OCI-LY7 (cell line): ENCODE measurements around the gene ANKRD44. TPM values are rescaled to one million over a fixed set of nuclear protein-coding genes. Genes with fewer than 3 reads are reported as not detected.
"Not testable (repeated sequence)": the region's sequence is repeated elsewhere in the genome, so short reads cannot be mapped to it uniquely, and the experiment has no call there.

Experiments used
- BruUV-seq: library from RNA; stranded (reverse); fragments of 400-500 nt; replicated peaks from 2 replicates; lab custom pipeline; 2021; lab: Mats Ljungman, UMichigan
- CTCF ChIA-PET: fragments of 300-600 bp; sonication (Branson Sonifier 250); formaldehyde crosslinking; loops from one replicate; lab custom pipeline; 2022; ENCODE audit warnings: antibody characterized with exemption; ENCODE audit not compliant: unreplicated experiment; lab: Charles Lee
- POLR2A ChIA-PET: fragments of 300-600 bp; sonication (Branson Sonifier 250); formaldehyde crosslinking; loops from one replicate; lab custom pipeline; 2022; ENCODE audit warnings: antibody characterized with exemption; lab: Charles Lee
- DNase-seq: peaks from one replicate; pipeline ENCODE4 v3.0.0-alpha.2; 2015; ENCODE audit warnings: low spot score
- H2AFZ ChIP-seq: fragments of 200-600 bp; sonication (generic), shearing (Covaris generic); 2 replicates; pipeline ENCODE4 v1.6.1; 2014; ENCODE audit warnings: mild to moderate bottlenecking, antibody characterized with exemption, low read length, moderate library complexity
- H3K27ac ChIP-seq: fragments of 200-600 bp; sonication (generic); 2 replicates; pipeline ENCODE4 v1.5.1; 2014; ENCODE audit warnings: mixed run types, low read depth, mild to moderate bottlenecking, moderate library complexity, low read length, inconsistent platforms; ENCODE audit not compliant: poor library complexity, severe bottlenecking
- H3K36me3 ChIP-seq: fragments of 200-600 bp; sonication (generic); 2 replicates; pipeline ENCODE4 v1.6.1; 2014; ENCODE audit warnings: mild to moderate bottlenecking, antibody characterized with exemption, low read length, moderate library complexity, mixed read lengths; ENCODE audit not compliant: insufficient read depth
- H3K4me1 ChIP-seq: fragments of 200-600 bp; sonication (generic); 2 replicates; pipeline ENCODE4 v1.5.1; 2014; ENCODE audit warnings: mild to moderate bottlenecking, low read length; ENCODE audit not compliant: insufficient read depth, poor library complexity, severe bottlenecking
- H3K4me2 ChIP-seq: fragments of 200-600 bp; sonication (generic); 2 replicates; pipeline ENCODE4 v1.6.1; 2014; ENCODE audit warnings: mild to moderate bottlenecking, low read length
- H3K4me3 ChIP-seq: fragments of 200-600 bp; sonication (generic); 2 replicates; pipeline ENCODE4 v1.5.1; 2014; ENCODE audit warnings: mild to moderate bottlenecking, low read depth, low read length; ENCODE audit not compliant: poor library complexity, severe bottlenecking
- H3K79me2 ChIP-seq: fragments of 200-600 bp; sonication (generic); 2 replicates; pipeline ENCODE4 v1.6.1; 2016; ENCODE audit warnings: low read depth, mild to moderate bottlenecking, low read length, moderate library complexity, mixed read lengths; ENCODE audit not compliant: insufficient read depth
- H3K9me2 ChIP-seq: fragments of 200-600 bp; sonication (generic); 2 replicates; pipeline ENCODE4 v1.6.1; 2016; ENCODE audit warnings: mild to moderate bottlenecking, low read length, mixed read lengths; ENCODE audit not compliant: insufficient read depth
- H3K9me3 ChIP-seq: fragments of 200-600 bp; sonication (generic); 2 replicates; pipeline ENCODE4 v1.6.1; 2014; ENCODE audit warnings: mild to moderate bottlenecking, mixed run types, low read length, mixed read lengths
- H4K20me1 ChIP-seq: fragments of 200-600 bp; sonication (generic); 2 replicates; pipeline ENCODE4 v1.6.1; 2014; ENCODE audit warnings: mild to moderate bottlenecking, antibody characterized with exemption, low read length, moderate library complexity, mixed read lengths; ENCODE audit not compliant: insufficient read depth
- CTCF ChIP-seq: fragments of 200-600 bp; sonication (generic); conservative IDR thresholded peaks from 2 replicates; pipeline ENCODE4 v1.5.1; 2014; ENCODE audit warnings: mild to moderate bottlenecking, antibody characterized with exemption, low read length, moderate library complexity, mixed read lengths
- EZH2phosphoT487 ChIP-seq: fragments of 200-600 bp; sonication (generic); IDR thresholded peaks from 2 replicates; pipeline ENCODE4 v1.6.1; 2018; ENCODE audit warnings: low read depth, borderline replicate concordance, mild to moderate bottlenecking, mixed run types, antibody characterized with exemption, low read length, moderate library complexity, mixed read lengths
- intact Hi-C: fragments of 100-400 bp; cut with micrococcal nuclease; formaldehyde crosslinking; loops from one replicate; pipeline ENCODE4 v1.10.0; 2022; ENCODE audit not compliant: unreplicated experiment
- total RNA-seq, 2 experiments: library from RNA; depleted of rRNA in 1 of 2; stranded (reverse); fragments of >200 nt in 1 of 2; shearing (Covaris generic) in 1 of 2; gene quantifications; 2 replicates each; pipeline ENCODE4 v1.2.3, GENCODE V29; 2014 to 2022

ANKRD44 gene
- total RNA-seq, 2 experiments from 2014 or later, result 69.4 to 73.7 TPM

- POLR2A ChIA-PET, result interaction anchor here (0.6 to 1.5 kb wide), 4 partner anchors 8 to 711 kb away, joined by 3 to 4 read pairs (median 4); no protein-coding TSS in a partner anchor
- Histone ChIP-seq H4K20me1 (no peaks in the 10 kb centered on the region), H3K4me2 (no peak overlapping the region), H2AFZ (no peak overlapping the region), H3K36me3 (peaks cover 15% of the 10 kb centered on the region; the same call in 1 of the 2 replicates), H3K79me2 (no peaks in the 10 kb centered on the region), H3K9me2 (no peaks in the 10 kb centered on the region), H3K27ac (no peak overlapping the region), H3K4me3 (no peak overlapping the region), H3K9me3 (no peaks in the 10 kb centered on the region), H3K4me1 (peaks cover 5% of the 10 kb centered on the region)
- DNase-seq, result peak; percentile 19
- intact Hi-C loops, result loop anchor here (5.0 kb wide), 1 partner anchor 101 kb away; no protein-coding TSS in a partner anchor
- no TSS peak for BruUV-seq
- TF ChIP-seq EZH2phosphoT487 (no peak), CTCF (no peak)
- CTCF ChIA-PET, result interaction anchor here (1.6 kb wide), 1 partner anchor 8 kb away, joined by 5 read pairs; no protein-coding TSS in a partner anchor
Measured at GRCh38 chr2:197011021-197011417, 299.6 kb downstream of the ANKRD44 start.

- no peak overlapping the region for H3K4me2 ChIP-seq
- H3K4me3 ChIP-seq, result no peak overlapping the region
- no peak for TF ChIP-seq CTCF
- no peak for TF ChIP-seq EZH2phosphoT487
- no peaks in the 10 kb centered on the region for H3K9me3 ChIP-seq
- no peak overlapping the region for H3K27ac ChIP-seq
- peaks cover 5% of the 10 kb centered on the region for H3K4me1 ChIP-seq
- H3K79me2 ChIP-seq, result no peaks in the 10 kb centered on the region
- peaks cover 21% of the 10 kb centered on the region for H3K36me3 ChIP-seq
- H2AFZ ChIP-seq, result no peak overlapping the region
- H3K9me2 ChIP-seq, result no peaks in the 10 kb centered on the region
- CTCF ChIA-PET, result no interaction called here
- POLR2A ChIA-PET, result interaction anchor here (0.6 to 1.5 kb wide), 2 partner anchors 364 to 711 kb away, joined by 3 to 4 read pairs; no protein-coding TSS in a partner anchor
- DNase-seq, result no peak
- BruUV-seq, result no TSS peak
- H4K20me1 ChIP-seq, result no peaks in the 10 kb centered on the region
- intact Hi-C loops, result loop anchor here (5.0 kb wide), 1 partner anchor 102 kb away; no protein-coding TSS in a partner anchor
Measured at GRCh38 chr2:197010200-197011020, 300.2 kb downstream of the ANKRD44 start.

- H3K4me2 ChIP-seq, H3K4me1 ChIP-seq, H4K20me1 ChIP-seq, H3K27ac ChIP-seq, H2AFZ ChIP-seq, H3K4me3 ChIP-seq, CTCF ChIA-PET, intact Hi-C loops, DNase-seq, H3K9me2 ChIP-seq, BruUV-seq, H3K9me3 ChIP-seq, H3K79me2 ChIP-seq: not testable (repeated sequence)
- peaks cover 23% of the 10 kb centered on the region for H3K36me3 ChIP-seq
- POLR2A ChIA-PET, result interaction anchor here (0.7 to 1.2 kb wide), 2 partner anchors 19 to 405 kb away, joined by 3 to 7 read pairs; no protein-coding TSS in a partner anchor
Measured at GRCh38 chr2:197008741-197009341, 301.7 kb downstream of the ANKRD44 start.
